MM.1S (cell line): ENCODE measurements around the gene CDH19.

Source experiments
- EZH2 ChIP-seq: fragments of 300-600 bp; sonication (generic); optimal IDR thresholded peaks from 2 replicates; pipeline ENCODE3; 2017; ENCODE audit warnings: low read depth, mild to moderate bottlenecking, antibody characterized with exemption, low read length, mixed read lengths
- TF ChIP-seq, protein P1 (sequence below): fragments of 300-600 bp; sonication (generic); IDR thresholded peaks from 2 replicates; pipeline ENCODE4 v1.5.1; 2016; ENCODE audit warnings: antibody characterized with exemption, low read length, mixed read lengths

GRCh38 chr18:66511289-66511688 lies 92.6 kb downstream of the CDH19 start:
- no peak for TF ChIP-seq EZH2
- TF ChIP-seq, protein P1, sequence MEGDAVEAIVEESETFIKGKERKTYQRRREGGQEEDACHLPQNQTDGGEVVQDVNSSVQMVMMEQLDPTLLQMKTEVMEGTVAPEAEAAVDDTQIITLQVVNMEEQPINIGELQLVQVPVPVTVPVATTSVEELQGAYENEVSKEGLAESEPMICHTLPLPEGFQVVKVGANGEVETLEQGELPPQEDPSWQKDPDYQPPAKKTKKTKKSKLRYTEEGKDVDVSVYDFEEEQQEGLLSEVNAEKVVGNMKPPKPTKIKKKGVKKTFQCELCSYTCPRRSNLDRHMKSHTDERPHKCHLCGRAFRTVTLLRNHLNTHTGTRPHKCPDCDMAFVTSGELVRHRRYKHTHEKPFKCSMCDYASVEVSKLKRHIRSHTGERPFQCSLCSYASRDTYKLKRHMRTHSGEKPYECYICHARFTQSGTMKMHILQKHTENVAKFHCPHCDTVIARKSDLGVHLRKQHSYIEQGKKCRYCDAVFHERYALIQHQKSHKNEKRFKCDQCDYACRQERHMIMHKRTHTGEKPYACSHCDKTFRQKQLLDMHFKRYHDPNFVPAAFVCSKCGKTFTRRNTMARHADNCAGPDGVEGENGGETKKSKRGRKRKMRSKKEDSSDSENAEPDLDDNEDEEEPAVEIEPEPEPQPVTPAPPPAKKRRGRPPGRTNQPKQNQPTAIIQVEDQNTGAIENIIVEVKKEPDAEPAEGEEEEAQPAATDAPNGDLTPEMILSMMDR = no peak
